IPS-18a (cell line): ENCODE data around the gene PTH1R.

Experiments
- H3K27ac ChIP-seq: one replicate; pipeline ENCODE4 v1.5.1; 2013; ENCODE audit warnings: low read length
- H3K27me3 ChIP-seq: one replicate; pipeline ENCODE4 v1.6.1; 2013; ENCODE audit warnings: mild to moderate bottlenecking, low read length; ENCODE audit not compliant: control insufficient read depth, insufficient read depth
- H3K36me3 ChIP-seq: one replicate; pipeline ENCODE4 v1.6.1; 2013; ENCODE audit warnings: low read depth, low read length; ENCODE audit not compliant: control insufficient read depth
- H3K4me1 ChIP-seq: one replicate; pipeline ENCODE4 v1.6.1; 2013; ENCODE audit warnings: low read depth, low read length; ENCODE audit not compliant: control insufficient read depth
- H3K4me3 ChIP-seq: one replicate; pipeline ENCODE4 v1.5.1; 2013; ENCODE audit warnings: low read length
- H3K9ac ChIP-seq: one replicate; pipeline ENCODE4 v1.6.1; 2013; ENCODE audit warnings: mild to moderate bottlenecking, low read length, moderate library complexity
- H3K9me3 ChIP-seq: one replicate; pipeline ENCODE4 v1.6.1; 2013; ENCODE audit warnings: low read depth, low read length; ENCODE audit not compliant: control insufficient read depth

Gene PTH1R

DNA sequence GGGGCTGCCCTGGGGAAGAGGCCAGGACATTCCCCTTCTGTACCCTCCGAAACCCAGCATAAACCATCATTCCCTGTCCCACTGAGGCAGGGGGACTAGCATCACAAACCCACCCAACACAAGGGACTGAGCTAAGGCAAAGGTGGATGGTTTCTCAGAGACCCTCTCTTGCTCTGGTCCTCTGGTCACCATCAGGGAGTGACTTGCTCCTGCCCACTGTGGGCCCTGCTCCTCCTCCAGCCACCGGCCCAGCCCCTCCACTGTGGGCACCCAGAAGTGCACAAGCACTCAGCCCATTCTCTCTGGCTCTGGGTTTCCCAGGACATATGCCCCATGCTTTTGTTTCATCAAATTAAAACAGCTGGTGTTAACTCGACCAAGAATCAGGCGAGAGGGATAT, 44.9 kb downstream of the PTH1R start:
- H3K9me3 ChIP-seq, result no peaks in the 10 kb centered on the region

DNA sequence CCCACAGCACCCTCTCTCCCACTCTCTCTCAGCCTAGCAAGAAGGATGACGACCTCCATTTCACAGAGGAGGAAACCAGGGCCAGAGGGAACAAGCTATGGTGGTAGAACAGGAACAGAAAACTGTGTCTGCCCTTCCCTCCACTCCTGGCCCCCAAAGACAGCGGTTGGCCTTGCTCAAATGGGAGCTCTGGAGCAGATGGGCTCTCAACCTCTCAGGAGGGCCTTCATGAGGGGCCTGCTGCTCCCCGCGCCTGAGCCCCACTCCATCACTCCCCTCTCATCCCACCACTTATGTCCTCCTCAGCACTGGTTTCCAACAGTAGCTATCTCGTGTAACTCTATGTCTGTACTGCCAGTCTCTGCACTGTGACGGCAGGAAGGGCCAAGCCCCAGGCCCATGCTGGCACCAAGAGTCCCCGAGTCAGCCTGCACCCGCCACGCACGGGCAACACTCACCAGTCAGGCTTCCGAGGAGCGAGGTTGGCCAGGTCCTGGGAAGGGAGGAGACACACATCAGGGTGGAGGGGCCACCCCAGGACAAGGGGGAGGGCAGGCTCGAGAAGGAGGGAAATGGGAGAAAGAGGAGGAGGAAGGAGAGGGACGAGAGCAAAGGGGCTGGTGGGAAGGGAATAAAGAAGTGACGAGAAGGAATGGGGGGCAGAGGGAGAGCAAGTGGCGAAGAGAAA, 45.5 kb downstream of the PTH1R start:
- H3K27me3 ChIP-seq, result no peaks in the 10 kb centered on the region
- no peak overlapping the region for H3K9ac ChIP-seq
- peaks cover 55% of the 10 kb centered on the region for H3K36me3 ChIP-seq
- no peaks in the 10 kb centered on the region for H3K4me1 ChIP-seq
- H3K4me3 ChIP-seq, result no peak overlapping the region
- H3K9me3 ChIP-seq, result no peaks in the 10 kb centered on the region
- no peak overlapping the region for H3K27ac ChIP-seq

More for the DNA sequence above, 44.9 kb downstream of the PTH1R start:
- H3K36me3 ChIP-seq, result peaks cover 61% of the 10 kb centered on the region
- H3K4me1 ChIP-seq, result no peaks in the 10 kb centered on the region
- H3K4me3 ChIP-seq, result no peak overlapping the region
- no peaks in the 10 kb centered on the region for H3K27me3 ChIP-seq
- H3K27ac ChIP-seq, result no peak overlapping the region
- no peak overlapping the region for H3K9ac ChIP-seq

GRCh38 chr3:46923559-46924350, 46.2 kb downstream of the PTH1R start:
- no peaks in the 10 kb centered on the region for H3K4me1 ChIP-seq
- H3K9ac ChIP-seq, result no peak overlapping the region
- no peaks in the 10 kb centered on the region for H3K9me3 ChIP-seq
- H3K27me3 ChIP-seq, result no peaks in the 10 kb centered on the region
- peaks cover 59% of the 10 kb centered on the region for H3K36me3 ChIP-seq
- no peak overlapping the region for H3K4me3 ChIP-seq
- H3K27ac ChIP-seq, result no peak overlapping the region

DNA sequence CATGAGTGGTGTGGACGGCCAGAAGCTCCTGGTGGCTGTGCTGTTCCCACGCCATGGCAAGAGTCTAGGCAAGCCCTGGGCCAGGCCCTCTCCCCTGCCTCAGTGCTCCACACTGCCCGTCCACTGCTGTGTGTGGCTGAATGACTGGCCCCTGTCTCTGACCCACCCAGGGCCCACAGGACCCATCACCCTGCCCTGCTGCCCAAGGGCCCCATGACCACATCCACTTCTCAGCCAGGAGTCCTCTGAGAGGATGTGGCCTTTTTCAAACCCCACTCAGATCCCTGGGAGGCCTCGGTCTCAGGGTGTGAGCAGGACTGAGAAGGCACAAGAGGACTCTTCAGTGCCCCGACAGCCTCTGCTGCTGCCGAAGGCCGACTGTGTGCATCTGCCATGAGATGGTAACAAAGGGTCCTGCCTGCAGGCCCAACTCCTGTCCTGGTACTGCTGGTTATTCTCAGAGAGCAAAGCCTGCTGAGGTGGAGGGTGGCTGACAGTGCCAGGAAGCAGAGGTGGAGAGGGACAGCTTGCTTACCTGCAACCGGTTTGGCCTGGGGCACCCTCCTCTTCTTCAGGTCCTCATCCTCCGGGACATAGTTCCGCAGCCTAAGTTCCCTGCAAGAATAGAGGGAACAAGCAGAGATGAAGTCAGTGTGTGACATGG, 47.5 kb downstream of the PTH1R start:
- H3K36me3 ChIP-seq, result peaks cover 50% of the 10 kb centered on the region
- H3K4me1 ChIP-seq, result no peaks in the 10 kb centered on the region
- no peaks in the 10 kb centered on the region for H3K9me3 ChIP-seq
- no peak overlapping the region for H3K9ac ChIP-seq
- H3K4me3 ChIP-seq, result no peak overlapping the region
- no peak overlapping the region for H3K27ac ChIP-seq
- no peaks in the 10 kb centered on the region for H3K27me3 ChIP-seq

- Histone ChIP-seq H3K27me3 (no peaks in the 10 kb centered on the region), H3K4me1 (no peaks in the 10 kb centered on the region), H3K36me3 (peaks cover 45% of the 10 kb centered on the region), H3K27ac (no peak overlapping the region), H3K4me3 (no peak overlapping the region), H3K9me3 (no peaks in the 10 kb centered on the region), H3K9ac (no peak overlapping the region)
Observed at GRCh38 chr3:46925585-46925934, 48.0 kb downstream of the PTH1R start.

- Histone ChIP-seq H3K27ac (no peak overlapping the region), H3K36me3 (peaks cover 40% of the 10 kb centered on the region), H3K4me1 (peaks cover under 1% of the 10 kb centered on the region), H3K27me3 (no peaks in the 10 kb centered on the region), H3K9me3 (no peaks in the 10 kb centered on the region), H3K4me3 (no peak overlapping the region), H3K9ac (no peak overlapping the region)
Observed at GRCh38 chr3:46926039-46926438, 48.5 kb downstream of the PTH1R start.

- Histone ChIP-seq H3K9me3 (no peaks in the 10 kb centered on the region), H3K27me3 (no peaks in the 10 kb centered on the region), H3K4me3 (no peak overlapping the region), H3K4me1 (peaks cover 3% of the 10 kb centered on the region), H3K9ac (no peak overlapping the region), H3K27ac (no peak overlapping the region), H3K36me3 (peaks cover 36% of the 10 kb centered on the region)
Observed at GRCh38 chr3:46926447-46926846, 48.9 kb downstream of the PTH1R start.

DNA sequence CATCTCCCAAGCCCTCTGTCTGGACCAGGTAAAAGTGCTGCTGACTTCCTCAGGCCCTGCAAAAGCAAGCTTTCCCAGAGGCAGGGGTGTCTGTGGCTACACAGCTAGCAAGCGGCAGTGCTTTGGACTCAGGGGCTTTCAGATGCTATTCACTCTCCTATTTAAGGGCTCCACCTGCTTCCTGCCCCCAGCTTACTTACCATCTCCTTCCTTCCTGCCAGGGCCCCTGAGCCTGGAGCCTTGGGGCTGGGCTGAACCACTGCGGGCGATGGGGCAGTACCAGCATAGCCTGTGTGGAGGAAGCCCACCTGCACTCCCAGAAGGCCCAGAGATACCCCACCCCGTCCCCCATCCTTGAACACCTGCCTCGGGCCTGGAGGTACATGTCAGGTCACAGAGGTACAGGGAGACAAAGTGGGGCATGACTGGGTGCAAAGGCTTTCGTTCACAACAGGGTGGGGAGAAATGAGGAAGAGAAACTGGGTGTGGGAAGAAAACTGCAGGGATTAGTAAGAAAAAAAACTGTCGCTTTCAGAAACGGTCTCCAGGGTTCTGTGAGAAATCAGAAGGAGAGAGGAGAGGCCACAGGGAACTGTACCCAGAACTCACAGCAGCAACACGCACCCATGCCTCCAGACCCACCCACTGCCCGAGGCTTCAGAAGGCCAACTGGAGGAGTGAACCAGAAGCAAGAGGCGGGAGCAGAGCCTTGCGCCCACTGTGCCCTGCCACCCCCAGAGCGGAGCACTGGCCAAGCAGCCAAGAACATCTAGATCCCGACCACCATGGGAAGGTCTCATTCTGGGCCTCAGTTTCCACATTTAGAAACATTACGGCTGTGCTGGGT, 49.6 kb downstream of the PTH1R start:
- H3K4me3 ChIP-seq, result no peak overlapping the region
- H3K36me3 ChIP-seq, result peaks cover 31% of the 10 kb centered on the region
- no peak overlapping the region for H3K27ac ChIP-seq
- no peaks in the 10 kb centered on the region for H3K9me3 ChIP-seq
- peaks cover 3% of the 10 kb centered on the region for H3K4me1 ChIP-seq
- H3K9ac ChIP-seq, result no peak overlapping the region
- H3K27me3 ChIP-seq, result no peaks in the 10 kb centered on the region

GRCh38 chr3:46927718-46928073, 50.2 kb downstream of the PTH1R start:
- H3K36me3 ChIP-seq, result peaks cover 25% of the 10 kb centered on the region
- H3K4me3 ChIP-seq, result no peak overlapping the region
- H3K4me1 ChIP-seq, result peaks cover 3% of the 10 kb centered on the region
- no peaks in the 10 kb centered on the region for H3K27me3 ChIP-seq
- no peaks in the 10 kb centered on the region for H3K9me3 ChIP-seq
- H3K27ac ChIP-seq, result no peak overlapping the region
- no peak overlapping the region for H3K9ac ChIP-seq

GRCh38 chr3:46928282-46928681, 50.8 kb downstream of the PTH1R start:
- H3K9ac ChIP-seq, result no peak overlapping the region
- H3K4me3 ChIP-seq, result no peak overlapping the region
- no peaks in the 10 kb centered on the region for H3K27me3 ChIP-seq
- H3K27ac ChIP-seq, result no peak overlapping the region
- H3K4me1 ChIP-seq, result peaks cover 3% of the 10 kb centered on the region
- H3K36me3 ChIP-seq, result peaks cover 19% of the 10 kb centered on the region
- H3K9me3 ChIP-seq, result no peaks in the 10 kb centered on the region

DNA sequence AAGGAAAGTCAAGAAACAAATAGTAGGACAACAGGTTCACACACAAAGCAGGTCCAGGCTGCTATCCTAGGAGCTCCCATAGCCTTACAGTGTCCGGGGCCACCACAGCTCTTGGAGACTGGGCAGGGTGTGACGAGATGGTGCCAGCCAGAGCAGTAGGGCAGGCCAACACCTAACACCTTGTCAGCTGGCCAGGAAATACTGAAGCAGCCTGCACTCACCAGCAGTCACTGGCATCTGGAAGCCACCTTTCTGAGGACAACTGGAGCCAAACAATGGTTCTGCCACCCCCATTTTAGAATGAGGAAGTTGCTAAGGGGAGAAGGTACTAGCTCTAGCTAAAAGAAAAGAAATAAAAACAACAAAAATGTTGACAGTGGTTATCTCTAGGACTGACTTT, 51.8 kb downstream of the PTH1R start:
- no peak overlapping the region for H3K4me3 ChIP-seq
- H3K27ac ChIP-seq, result no peak overlapping the region
- peaks cover 17% of the 10 kb centered on the region for H3K36me3 ChIP-seq
- H3K27me3 ChIP-seq, result no peaks in the 10 kb centered on the region
- peaks cover 3% of the 10 kb centered on the region for H3K4me1 ChIP-seq
- no peaks in the 10 kb centered on the region for H3K9me3 ChIP-seq
- no peak overlapping the region for H3K9ac ChIP-seq
